Epithelial cell of esophagus (primary cell): ENCODE results near the gene TGFB2.
A peak's percentile ranks its signal among the peaks of the same experiment; 100 is the strongest.

Experiments
- DNase-seq: peaks from one replicate; pipeline ENCODE4 v3.0.0; 2010; ENCODE audit warnings: low read depth
- H3K4me3 ChIP-seq: 2 replicates; pipeline ENCODE4 v1.5.1; 2011; ENCODE audit warnings: mild to moderate bottlenecking, low read length, control low read depth
- CTCF ChIP-seq: IDR thresholded peaks from 2 replicates; pipeline ENCODE4 v1.5.1; 2011; ENCODE audit warnings: low read depth, mild to moderate bottlenecking, low read length, control low read depth, inconsistent platforms; ENCODE audit not compliant: insufficient read depth; ENCODE audit errors: missing control alignments

Gene TGFB2

GRCh38 chr1:218350035-218350525 lies 4.9 kb downstream of the TGFB2 start:
- H3K4me3 ChIP-seq = no peak overlapping the region
- no peak for TF ChIP-seq CTCF
- no peak for DNase-seq

- DNase-seq = no peak
- H3K4me3 ChIP-seq = no peak overlapping the region
- TF ChIP-seq CTCF = no peak
Measured at GRCh38 chr1:218350801-218351266, 5.7 kb downstream of the TGFB2 start.

DNA sequence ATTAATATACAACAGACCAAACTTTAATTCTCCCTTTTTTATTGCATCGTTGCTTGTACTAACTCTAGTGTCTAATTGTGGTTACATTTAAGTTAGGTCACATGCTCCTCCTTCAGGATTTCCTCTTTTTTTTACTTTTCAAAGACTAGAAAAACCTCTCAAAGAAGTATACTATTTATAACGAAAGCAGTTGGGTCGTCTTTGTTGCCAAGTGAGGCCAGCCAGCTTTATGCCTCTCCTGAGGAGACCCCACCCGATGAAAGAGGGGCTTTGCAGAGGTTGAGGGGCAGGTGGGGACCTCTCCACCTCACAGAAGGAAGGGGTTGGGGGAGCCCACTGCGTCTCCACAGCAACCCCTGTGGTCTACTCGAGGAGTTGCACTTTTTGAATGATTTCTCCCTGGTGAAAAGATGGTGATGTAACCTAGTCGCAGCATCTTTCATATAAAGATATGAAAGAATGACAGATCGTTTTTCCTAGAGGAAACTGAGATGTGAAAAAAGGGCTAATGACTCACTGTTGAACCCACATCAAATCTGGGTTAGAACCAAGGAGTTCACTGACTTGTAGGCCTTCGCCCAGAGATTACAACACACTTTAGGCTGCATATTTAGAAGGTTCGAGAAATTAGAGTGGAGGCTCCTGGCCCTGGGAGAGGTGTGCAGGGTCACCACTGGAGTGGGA lies 6.4 kb downstream of the TGFB2 start:
- H3K4me3 ChIP-seq = no peak overlapping the region
- DNase-seq = peak; percentile 26
- TF ChIP-seq CTCF = peak; percentile 13

DNA sequence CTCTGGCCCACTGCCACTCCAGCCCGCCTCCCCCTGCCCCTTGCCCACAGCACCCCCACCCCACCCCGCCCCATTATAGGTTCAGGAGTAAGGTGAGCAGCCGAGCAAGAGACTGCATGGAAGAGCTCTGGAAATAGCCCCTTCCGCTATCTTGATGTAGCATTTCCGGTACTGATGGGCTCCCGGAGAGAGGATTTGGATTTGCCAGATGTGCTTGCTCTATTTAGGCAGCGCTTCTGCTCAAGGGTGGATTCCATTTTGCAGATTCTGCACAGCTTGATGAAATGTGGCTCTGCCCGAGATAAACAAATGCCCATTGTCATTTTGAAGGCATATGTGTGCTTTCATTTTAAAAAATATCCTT lies 6.9 kb downstream of the TGFB2 start:
- no peak overlapping the region for H3K4me3 ChIP-seq
- no peak for TF ChIP-seq CTCF
- no peak for DNase-seq

DNA sequence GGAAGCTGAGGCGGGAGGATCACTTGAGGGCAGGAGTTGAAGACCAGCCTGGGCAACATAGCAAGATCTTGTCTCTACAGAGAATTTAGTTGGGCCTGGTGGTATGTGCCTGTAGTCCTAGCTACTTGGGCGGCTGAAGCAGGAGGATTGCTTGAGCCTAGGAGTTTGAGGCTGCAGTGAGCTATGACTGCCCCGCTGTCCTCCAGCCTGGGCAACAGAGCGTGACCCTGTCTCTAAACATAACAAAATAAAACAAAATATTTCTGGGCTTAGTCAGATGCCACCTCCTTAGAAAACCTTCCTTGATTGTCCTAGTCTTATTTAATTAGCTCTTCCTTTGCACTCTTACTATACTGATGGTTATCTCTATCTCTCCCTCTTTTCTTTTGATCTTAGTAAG lies 8.5 kb downstream of the TGFB2 start:
- no peak overlapping the region for H3K4me3 ChIP-seq
- no peak for DNase-seq
- no peak for TF ChIP-seq CTCF

DNA sequence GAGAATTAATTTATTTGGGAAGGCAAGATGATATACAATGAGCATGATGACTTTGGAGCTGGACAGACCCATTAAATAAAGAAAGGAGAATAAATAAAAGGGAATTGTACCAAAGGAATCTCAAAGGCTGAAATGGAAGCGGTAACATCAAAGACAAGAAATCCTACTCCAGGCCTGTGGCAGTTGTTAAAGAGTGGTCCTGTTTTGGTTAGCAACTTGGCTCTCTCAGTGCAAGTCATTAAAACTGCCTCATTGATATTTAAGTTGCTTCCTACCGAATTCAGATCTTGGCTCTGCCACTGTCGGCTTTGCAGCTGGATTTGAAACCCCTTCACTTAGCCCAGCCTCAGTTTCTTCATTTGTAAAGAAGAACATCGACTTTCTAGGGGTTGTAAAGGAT lies 10.1 kb downstream of the TGFB2 start:
- H3K4me3 ChIP-seq = no peak overlapping the region
- TF ChIP-seq CTCF = no peak
- no peak for DNase-seq
